H1 (cell line): ENCODE measurements around the gene AFF1. TPM values are rescaled to one million over a fixed set of nuclear protein-coding genes. Genes with fewer than 3 reads are reported as not detected.

Source experiments
- ASH2L ChIP-seq: fragments of 200-600, 300-600 bp; sonication (generic); IDR thresholded peaks from one replicate; pipeline ENCODE4 v1.7.1; 2017; ENCODE audit warnings: low read length
- PHF8 ChIP-seq: fragments of 200-600 bp; sonication (generic); conservative IDR thresholded peaks from 2 replicates; pipeline ENCODE4 v1.7.1; 2012; ENCODE audit warnings: low read depth, mild to moderate bottlenecking, inconsistent platforms, low read length, moderate library complexity
- SUZ12 ChIP-seq: fragments of 200-600 bp; sonication (generic); IDR thresholded peaks from 2 replicates; pipeline ENCODE4 v1.6.1; 2012; ENCODE audit warnings: mild to moderate bottlenecking, inconsistent platforms, low read length, moderate library complexity, mixed read lengths
- polyA plus RNA-seq, 7 experiments: library from polyadenylated mRNA; depleted of rRNA in 3 of 7; stranded (reverse) in 5 of 7; unstranded in 2 of 7; fragments of >200 nt in 5 of 7; fragments of 200-250 nt in 2 of 7; gene quantifications; 1 replicate in 5 of 7; 2 replicates in 1 of 7; 4 replicates in 1 of 7; pipeline versions ENCODE4 v1.2.1 to v1.2.3, GENCODE V29; 2011 to 2013; ENCODE audit warnings: missing spikeins in 2 of 7, mixed read lengths in 2 of 7
- total RNA-seq: library from RNA; stranded (reverse); fragmentation: NEBNext Ultra II Directional; extraction: Animal tissue kit (Norgen Biotek cat#: 25700); gene quantifications from 2 replicates; pipeline ENCODE4 v1.2.1, GENCODE V29; 2021

Gene AFF1
- total and polyA plus RNA-seq, 2 of the 8 experiments (the other 6 are each of a cell fraction or from before 2014, with no cell fraction given), result 14.8 to 85.5 TPM

DNA sequence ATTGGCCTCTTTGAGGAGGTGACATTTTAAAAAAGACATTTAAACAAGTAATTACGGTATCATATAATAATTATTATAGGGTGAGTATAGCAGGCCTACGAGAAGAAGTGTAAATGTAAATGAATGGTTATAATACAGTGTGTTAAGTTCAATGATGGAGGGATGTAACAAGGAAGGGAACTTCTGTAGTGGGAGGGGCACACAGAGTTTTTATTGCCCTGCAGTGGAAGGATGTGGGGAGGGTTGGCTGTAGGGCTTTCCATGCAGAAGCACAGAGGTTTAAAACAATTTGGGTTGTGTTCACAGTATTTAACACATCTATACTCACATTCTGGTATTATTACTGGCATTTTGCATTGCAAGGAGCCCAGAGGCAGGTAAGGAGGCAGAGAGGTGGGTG lies 41.1 kb downstream of the AFF1 start (continued):
- TF ChIP-seq SUZ12, result no peak
- no peak for TF ChIP-seq ASH2L
- TF ChIP-seq PHF8, result no peak
